HG03342 (cell line): Measurements from ENCODE around the gene ITGB7.
"Not testable (repeated sequence)": the region's sequence is repeated elsewhere in the genome, so short reads cannot be mapped to it uniquely, and the experiment has no call there.

Experiments
- ATAC-seq: cut with Tn5 transposase; IDR thresholded peaks from one replicate; pipeline ENCODE4 v1.9.1; 2021; ENCODE audit warnings: mild to moderate bottlenecking, moderate library complexity; ENCODE audit not compliant: unreplicated experiment

Gene ITGB7

DNA sequence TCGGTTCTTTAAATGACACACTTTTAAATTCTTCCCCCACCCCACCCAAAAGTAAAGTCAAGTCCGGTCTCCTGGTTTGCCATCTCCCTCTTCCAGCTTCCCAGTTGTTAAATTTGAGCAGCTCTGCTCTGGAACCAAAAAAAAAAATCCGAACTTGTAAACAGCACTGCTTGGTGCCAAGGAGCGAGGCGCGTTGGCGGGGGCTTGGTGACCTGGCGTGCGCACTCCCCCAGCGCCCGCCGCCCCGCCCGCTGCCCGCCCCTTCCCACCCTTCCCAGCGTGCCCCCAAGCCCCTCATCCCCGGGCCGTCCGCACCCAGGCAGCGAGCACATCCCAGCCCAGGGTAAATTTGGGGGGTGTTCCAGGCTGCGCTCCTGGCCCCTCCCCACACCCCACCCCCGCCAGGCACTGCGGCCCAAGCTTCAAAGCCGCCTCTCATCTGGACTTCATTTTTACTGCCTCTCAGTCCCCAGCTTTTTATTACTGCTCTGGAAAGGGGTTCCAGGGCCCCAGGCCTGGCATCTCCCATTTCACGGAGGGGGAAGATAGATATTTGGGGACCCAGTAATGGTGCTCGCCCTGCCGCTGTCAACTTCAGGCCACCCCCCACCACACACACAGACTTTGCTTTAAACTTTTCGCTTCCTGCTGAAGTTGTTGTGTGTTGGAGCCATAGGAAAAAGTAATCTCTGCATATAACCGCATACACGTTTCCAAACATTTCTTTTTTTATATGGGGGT is 11.7 kb upstream of the ITGB7 start:
- no peak for ATAC-seq

DNA sequence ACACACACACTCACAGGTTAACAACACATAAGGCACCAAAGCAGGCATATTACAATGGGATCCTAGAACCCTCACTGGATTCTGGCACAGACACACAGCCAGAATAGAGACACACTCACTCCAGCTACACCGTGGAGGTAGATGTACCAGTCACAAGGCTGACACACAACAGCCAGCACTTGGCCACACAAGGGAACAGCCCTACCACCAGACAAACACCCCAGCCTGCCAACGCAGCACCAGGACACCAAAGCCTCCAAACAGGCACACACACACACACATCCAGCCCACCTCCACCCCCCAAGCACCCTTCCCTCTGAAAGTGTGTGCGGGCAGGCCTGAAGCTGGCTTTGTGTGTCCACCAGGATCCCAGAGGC is 10.9 kb upstream of the ITGB7 start:
- ATAC-seq: no peak

- ATAC-seq: no peak
These were observed 10.2 kb upstream of the ITGB7 start for GRCh38 chr12:53217051-53217930.

GRCh38 chr12:53215497-53215896 is 8.4 kb upstream of the ITGB7 start:
- ATAC-seq: no peak

- ATAC-seq: no peak
These were observed 7.8 kb upstream of the ITGB7 start for GRCh38 chr12:53214687-53215455.

GRCh38 chr12:53214221-53214620 is 7.2 kb upstream of the ITGB7 start:
- no peak for ATAC-seq

GRCh38 chr12:53213348-53213747 is 6.3 kb upstream of the ITGB7 start:
- no peak for ATAC-seq

DNA sequence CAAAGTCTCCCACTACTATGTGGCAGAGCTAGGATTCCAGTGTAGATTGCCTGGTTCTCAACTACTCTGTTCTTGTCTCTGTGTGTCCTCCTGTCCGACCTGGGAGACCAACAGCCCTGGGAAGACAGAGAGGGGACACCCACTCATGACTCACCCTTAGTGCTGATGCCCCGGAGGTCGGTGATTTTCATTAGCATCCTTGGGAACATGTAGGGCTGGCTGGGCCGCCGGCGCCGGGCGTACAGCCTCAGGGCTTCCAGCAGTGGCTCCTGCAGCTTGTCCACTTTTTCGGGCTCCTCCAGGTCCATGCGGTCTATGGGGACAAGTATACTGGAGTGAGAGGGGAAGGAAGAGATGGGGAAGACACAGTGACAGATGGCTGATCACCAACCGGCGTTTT is 5.9 kb upstream of the ITGB7 start:
- no peak for ATAC-seq

- ATAC-seq: no peak
These were observed 4.7 kb upstream of the ITGB7 start for GRCh38 chr12:53211476-53212381.

DNA sequence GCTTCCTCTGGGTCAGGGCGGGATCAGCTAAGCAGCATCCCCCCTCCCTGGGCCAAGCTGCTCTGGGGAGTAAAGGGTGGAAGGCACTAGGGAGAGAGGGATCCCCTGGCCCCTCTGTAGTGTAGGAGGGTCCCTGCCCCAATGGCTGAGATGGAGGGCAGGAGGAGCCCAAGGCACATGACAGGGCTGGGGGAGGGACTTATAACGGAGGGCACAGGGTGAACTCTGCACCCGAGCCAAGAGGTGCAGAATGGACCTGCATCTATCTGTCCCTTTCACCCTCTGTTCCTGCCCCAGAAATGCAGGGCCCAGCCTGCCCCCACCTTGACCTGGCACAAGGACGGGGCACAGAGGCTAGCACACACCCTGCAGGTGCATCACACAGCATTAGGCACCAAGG is 3.8 kb upstream of the ITGB7 start:
- no peak for ATAC-seq

DNA sequence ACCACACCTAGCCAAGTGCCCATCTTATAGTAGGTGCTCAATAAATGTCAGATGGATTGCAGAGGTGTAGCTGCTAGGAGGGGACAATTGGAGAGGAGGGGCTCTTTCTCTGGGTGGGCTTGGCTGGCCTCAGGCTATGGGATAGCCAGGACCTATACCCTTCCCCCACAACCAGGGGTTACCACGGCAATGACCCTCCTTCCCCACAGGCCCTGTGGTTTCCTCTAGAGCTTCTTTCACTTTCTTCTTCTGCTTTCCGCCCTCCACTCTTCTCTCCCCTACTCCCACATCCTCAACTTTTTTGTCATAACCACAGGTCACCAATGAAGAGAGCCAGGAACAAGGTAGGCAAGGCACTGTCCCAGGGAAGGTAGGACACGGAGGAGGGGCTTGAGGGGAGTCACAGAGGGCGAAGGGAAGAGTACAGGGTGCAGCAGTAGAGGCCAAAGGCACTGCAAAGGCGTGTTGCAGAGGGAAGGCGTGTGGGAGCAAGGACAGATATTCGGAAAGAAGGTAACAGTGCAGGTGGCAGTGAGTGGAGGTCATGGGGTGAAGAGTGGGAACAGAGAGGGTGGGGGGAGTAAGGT is 1.9 kb upstream of the ITGB7 start:
- peak; percentile 44 for ATAC-seq

DNA sequence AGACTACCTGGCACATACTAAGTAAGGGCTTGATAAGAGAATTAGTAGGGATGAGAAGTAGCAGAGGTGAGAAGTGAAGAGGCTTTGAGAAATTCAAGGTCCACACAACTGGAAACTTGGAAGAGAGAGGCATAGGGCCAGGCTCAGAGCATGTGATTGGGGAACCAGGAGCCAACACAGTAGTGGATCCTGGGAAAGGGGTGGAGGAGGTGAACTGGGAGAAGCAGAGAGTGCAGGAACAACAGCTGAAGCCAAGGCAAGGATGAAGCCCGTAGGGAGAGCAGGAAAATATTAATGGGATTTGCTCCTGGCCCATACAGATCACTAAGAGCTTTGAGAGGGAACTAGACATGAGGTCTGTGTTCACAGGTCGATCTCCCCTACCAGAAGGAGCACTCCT is 1.4 kb upstream of the ITGB7 start:
- ATAC-seq: no peak

- ATAC-seq: peak; percentile 68
These were observed 1.2 kb downstream of the ITGB7 start for GRCh38 chr12:53205747-53206419.

GRCh38 chr12:53204351-53204750 is 2.7 kb downstream of the ITGB7 start:
- ATAC-seq: no peak

DNA sequence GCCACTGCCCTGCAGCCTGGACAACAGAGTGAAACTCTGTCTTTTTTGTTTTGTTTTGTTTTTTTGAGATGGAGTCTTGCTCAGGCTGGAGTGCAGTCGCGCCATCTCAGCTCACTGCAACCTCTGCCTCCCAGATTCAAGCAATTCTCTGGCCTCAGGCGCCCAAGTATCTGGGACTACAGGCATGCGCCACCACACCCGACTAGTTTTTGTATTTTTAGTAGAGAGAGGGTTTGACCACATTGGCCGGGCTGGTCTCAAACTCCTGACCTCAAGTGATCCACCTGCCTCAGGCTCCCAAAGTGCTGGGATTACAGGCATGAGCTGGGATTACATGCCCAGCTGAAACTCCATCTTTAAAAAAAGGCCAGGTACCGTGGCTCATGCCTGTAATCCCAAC is 4.7 kb downstream of the ITGB7 start:
- not testable (repeated sequence) for ATAC-seq

GRCh38 chr12:53201639-53202038 is 5.4 kb downstream of the ITGB7 start:
- ATAC-seq: no peak

DNA sequence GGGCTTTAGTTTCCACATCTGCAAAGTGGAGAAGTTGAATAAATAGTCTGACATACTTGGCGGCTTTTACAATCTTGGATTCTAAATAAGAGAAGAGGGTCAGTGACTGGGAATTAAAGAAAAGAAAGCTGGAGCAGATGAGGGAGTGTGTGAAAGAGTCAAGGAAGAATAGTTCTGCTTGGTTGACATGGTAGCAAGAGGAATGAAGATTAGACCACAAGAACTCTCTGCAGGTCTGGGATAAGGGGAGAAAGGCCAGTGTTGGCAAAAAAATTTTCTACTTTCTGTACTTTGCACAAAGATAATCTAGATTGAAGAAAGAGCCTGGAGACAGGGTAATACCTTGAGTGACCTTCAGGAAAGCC is 5.9 kb downstream of the ITGB7 start:
- ATAC-seq: no peak

- ATAC-seq: peak; percentile 46
These were observed 6.4 kb downstream of the ITGB7 start for GRCh38 chr12:53200458-53201176.

GRCh38 chr12:53200107-53200457 is 7.0 kb downstream of the ITGB7 start:
- ATAC-seq: no peak
